Stimulated activated CD8-positive, alpha-beta memory T cell treated with anti-CD3 and anti-CD28 coated beads, Interleukin-15, amount 100 ng/mL, for 4 hours (primary cell): Measurements from ENCODE around the gene ABCC6.
"Not testable (repeated sequence)": the region's sequence is repeated elsewhere in the genome, so short reads cannot be mapped to it uniquely, and the experiment has no call there.

Experiments
- DNase-seq, 2 donors: peaks; one replicate each; pipeline ENCODE4 v3.0.0-alpha.2; 2020; ENCODE audit warnings: low read depth in 2 of 2

Gene ABCC6

DNA sequence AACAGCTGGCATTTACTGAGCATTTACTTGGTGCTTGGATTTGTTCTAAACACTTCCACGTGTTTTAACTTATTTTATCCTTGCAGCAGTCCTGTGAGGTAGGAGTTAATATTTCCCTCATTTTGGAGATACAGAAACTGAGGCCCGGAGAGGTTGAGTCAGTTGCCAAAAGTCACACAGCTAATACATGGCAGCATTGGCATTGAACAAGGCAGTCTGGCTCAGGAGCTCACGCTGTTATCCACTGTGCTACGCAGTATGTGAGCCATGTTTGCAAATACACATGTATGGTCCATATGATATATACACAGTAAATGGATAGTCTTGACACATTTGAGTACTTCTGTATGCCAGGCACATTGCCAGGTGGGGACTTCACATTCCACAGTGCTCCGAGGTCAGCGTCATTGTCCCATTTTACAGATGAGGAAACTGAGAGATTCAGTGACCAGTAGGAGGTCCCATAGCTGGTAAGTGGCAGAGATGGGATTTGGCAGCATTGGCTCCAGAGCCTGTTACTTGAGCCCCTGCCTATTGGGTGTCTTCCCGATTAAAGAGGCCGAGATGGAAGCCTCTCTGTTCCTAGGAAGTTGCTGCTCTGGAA, 110.7 kb downstream of the ABCC6 start:
- DNase-seq: no peak

DNA sequence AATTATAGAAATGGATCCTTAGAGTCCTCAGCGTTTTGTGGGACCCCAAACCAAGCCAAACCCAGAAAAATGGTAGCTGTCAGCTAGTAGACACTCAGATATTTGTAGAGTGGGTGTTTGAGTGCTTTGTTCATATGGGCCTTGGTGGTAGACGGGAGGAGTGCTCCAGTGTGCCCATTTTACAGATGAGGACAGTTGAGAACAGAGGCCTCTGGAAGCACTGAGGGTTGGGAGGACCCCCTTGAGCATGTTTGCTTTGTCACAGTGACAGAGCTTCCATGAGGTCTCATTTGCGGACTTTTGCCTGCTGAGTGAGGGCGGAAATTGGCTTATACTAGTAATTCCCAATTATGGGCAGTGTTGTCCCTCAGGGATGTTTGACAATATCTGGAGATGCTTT, 111.7 kb downstream of the ABCC6 start:
- no peak for DNase-seq

DNA sequence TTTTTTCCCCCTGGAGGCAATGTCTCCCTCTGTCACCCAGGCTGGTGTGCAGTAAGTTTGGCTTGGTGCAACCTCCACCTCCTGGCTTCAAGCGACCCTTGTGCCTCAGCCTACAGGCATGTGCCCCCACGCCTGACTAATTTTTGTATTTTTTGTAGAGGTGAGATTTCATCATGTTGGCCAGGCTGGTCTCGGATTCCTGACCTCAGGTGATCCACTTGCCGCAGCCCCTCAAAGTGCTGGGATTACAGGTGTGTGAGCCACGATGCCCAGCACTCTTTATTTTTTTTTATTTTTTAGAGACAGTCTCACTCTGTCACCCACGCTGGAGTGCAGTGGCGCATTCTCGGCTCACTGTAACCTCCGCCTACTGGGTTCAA, 113.2 kb downstream of the ABCC6 start:
- DNase-seq: no peak

DNA sequence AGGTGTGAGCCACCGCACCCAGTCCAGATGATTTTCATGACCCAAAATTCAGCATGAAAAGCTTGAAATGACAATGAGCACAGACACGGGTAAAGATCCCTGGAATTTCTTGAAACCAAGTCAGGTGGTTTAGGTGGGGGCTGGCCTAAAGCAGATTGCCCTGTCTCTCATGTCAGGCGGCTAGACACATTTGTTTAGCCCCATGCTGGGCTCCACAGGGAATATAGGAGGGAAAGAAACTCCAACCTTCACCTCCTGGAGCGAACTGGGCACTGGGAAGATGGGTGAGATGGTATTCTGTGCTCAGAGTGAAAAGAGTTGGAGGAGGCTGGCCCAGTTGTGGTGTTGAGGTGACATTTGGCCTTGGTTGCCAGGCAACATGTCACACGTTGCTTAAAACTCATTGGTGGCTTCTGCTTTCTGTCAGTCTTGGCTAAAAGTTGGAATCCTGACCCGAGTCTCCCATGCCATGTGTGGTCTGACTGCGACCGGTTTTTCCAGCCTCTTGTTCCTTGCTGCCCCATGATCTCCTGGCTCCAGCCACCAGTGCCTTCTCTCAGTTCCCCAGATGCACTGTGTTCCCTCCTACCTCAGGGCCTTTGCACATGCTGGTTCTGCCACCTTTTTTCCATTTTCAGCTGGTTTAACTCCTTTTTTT, 113.7 kb downstream of the ABCC6 start:
- DNase-seq: no peak

DNA sequence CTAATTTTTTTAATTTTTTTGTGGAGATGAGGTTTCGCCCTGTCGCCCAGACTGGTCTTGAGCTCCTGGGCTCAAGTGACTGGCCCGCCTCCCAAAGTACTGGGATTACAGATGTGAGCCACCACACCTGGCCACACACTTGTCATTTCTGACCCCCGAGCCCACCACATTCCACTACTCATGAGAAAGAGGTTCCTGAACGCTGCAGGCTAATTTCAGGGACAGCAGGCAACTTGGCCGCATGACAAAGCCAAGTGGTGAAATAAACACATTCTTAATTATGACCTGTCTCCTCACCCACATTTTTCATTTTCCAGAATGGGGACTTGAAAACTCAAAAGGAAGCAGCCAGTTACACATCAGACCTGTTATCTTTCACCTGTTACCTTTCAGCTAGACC, 114.5 kb downstream of the ABCC6 start:
- no peak for DNase-seq

DNA sequence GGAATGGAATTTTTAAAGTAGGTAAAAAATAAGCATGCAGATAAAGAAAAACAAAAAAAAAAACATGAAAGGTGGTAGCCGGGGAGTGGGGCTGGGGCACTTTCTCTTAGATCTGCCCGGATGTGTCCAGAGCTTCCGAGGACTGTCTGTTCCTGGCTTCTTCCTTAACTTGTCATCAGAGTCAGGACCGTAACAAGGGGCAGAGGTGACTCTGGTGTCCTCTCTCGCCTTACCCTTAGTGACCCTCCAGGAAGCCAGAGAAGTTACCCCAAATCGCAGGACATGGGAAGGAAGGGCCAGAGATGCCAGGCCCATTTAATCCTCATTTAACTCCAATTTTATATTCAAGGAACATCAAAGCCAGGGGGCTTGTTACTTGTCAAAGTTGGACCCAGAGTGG, 115.5 kb downstream of the ABCC6 start:
- no peak for DNase-seq

DNA sequence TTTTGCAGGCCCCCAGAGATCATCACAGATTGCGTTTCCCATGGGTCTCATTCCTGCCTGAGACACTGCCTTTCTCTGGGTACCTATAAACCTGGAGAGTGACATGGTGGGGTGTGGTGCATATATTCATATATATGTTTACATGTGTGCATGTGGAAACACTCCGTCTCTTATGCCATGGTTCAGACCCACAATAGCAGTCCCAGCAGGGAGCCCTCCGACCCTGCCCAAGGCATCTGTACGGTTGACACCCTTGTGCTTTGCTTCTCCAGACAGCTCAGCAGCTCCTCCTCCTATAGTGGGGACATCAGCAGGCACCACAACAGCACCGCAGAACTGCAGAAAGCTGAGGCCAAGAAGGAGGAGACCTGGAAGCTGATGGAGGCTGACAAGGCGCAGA, 116.8 kb downstream of the ABCC6 start:
- no peak for DNase-seq

DNA sequence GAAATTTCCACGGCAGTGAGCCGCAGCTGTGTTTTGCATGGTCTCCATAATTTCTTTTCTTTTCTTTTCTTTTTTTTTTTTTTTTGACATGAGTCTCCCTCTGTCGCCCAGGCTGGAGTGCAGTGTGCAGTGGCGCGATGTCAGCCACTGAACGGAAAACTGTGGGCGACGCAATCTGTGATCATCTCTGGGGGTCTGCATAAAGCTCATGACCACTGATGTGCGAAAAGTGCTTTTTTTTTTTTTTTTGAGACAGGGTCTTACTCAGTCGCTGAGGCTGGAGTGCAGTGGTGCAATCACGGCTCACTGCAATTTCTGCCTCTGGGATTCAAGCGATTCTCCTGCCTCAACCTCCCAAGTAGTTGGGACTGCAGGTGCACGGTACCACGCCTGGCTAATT, 117.6 kb downstream of the ABCC6 start:
- no peak for DNase-seq

DNA sequence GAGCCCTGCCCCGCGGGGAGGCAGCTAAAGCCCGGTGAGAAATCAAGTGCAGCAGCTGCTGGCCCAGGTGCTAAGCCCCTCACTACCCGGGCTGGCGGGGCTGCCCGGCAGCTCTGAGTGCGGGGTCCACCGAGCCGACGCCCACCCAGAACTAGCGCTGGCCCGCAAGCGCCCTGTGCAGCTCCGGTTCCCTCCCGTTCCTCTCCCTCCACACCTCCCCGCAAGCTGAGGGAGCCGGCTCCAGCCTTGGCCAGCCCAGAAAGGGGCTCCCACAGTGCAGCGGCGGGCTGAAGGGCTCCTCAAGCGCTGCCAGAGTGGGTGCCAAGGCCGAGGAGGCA, 118.5 kb downstream of the ABCC6 start:
- not testable (repeated sequence) for DNase-seq

DNA sequence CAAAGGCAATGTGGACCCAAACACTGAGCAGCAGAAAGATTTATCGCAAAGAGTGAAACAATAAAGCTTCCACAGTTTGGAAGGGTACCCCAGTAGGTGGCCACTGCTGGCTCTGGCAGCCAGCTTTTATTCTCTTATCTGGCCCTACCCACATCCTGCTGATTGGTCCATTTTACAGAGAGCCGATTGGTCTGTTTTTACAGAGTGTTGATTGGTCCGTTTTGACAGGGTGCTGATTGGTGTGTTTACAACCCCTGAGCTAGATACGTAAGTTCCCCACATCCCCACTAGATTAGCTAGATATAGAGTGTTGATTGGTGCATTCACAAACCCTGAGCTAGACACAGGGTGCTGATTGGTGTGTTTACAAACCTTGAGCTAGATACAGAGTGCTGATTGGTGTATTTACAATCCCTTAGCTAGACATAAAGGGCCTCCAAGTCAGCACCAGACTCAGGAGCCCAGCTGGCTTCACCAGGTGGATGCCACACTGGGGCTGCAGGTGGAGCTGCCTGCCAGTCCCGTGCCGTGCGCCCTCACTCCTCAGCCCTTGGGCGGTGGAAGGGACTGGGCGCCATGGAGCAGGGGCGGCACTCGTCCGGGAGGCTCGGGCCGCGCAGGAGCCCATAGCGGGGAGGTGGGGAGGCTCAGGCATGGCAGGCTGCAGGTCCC, 119.0 kb downstream of the ABCC6 start:
- DNase-seq: not testable (repeated sequence)

DNA sequence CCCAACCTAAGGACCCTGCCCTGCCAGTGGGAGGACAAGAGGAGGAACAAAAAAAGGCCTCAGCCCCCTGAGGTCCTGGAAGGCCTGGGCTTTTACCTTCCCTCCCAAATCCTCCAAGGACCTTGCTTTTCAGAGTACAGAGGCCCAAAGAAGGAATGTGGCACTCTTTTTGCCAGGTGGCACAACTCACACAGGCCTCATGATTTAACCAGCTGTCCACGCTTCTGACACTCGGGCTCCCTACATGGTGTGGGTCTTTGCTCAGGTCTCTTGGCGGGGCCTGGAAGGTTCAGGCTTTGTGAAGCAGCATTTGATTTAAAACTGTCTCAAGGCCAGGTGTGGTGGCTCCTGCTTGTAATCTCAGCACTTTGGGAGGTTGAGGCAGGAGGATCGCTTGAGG, 120.6 kb downstream of the ABCC6 start:
- DNase-seq: no peak

DNA sequence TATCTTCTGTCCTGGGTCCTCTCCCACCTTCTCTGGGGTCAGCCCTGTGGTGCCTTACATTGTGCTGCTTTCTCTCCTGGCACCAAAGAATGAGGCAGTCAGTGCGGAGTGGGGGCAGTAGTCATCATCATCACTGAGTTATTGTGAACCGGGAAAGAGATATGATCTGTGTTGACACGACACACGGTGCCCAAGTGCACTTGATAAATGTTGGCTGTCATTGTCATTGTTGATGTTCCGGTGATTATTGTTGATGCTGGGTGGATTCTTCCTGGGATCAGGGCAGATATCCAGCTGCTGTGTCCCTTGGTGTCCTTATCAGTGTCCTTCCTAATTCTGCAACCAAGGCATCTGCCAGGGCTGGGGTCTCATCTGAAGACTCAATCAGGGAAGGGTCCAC, 121.7 kb downstream of the ABCC6 start:
- no peak for DNase-seq

DNA sequence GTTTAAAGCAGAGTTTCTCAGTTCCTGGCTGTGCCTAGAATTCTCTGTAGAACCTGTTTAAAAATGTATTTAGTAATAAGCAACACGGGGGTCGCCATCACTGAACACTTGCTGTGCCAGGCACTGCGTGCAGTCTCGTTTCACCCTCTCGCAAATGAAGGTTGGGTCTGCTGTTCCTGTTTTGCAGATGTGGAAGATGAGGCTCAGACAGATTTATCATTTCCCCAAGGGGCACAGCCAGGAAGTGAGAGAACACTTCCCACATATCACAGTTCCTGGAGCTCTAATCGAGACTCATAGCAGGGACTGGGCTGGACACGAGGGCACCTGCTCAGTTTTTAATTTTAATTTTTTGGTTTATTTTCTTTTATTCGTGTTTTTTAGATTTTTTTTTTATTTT, 122.7 kb downstream of the ABCC6 start:
- no peak for DNase-seq

DNA sequence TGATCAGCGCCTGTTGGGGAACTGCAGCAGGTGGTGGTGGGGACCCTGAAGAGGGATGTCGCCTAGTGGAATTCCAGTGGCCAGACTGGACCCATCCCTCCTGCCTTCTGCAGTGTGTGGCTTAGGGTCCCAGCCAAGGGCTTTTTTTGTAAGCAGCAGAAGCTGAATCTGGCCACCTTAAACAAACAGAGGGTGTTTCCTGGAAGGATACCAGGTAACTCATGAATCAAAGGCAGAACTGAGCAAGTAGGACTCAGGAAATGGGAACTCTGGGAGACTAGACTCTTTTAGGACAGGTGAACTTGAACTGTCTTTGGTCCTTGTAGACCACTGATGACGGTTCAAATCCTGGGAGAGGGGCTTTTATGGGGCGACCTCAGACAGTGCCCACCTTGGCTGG, 124.0 kb downstream of the ABCC6 start:
- no peak for DNase-seq
